ACHN (cell line): ENCODE measurements around the gene KCND3.

ENCODE experiments used
- DNase-seq: peaks from one replicate; pipeline ENCODE4 v3.0.0-alpha.2; 2015
- in situ Hi-C: cut with HindIII; loops from 2 replicates; pipeline ENCODE4 v1.10.0; 2017; ENCODE audit warnings: low sequenced_read_pairs, low pct_ligation_motif_present, low pct_unique_long_range_greater_than_20kb

The KCND3 gene

GRCh38 chr1:111837393-111837792 lies 152.1 kb downstream of the KCND3 start:
- no peak for DNase-seq
- in situ Hi-C loops: no loop called here

- in situ Hi-C loops: no loop called here
- DNase-seq: no peak
These were observed 153.4 kb downstream of the KCND3 start for GRCh38 chr1:111836111-111836510.

- no peak for DNase-seq
- in situ Hi-C loops: no loop called here
These were observed 154.0 kb downstream of the KCND3 start for GRCh38 chr1:111835514-111835913.

- in situ Hi-C loops: no loop called here
- DNase-seq: no peak
These were observed 154.5 kb downstream of the KCND3 start for GRCh38 chr1:111834956-111835355.

GRCh38 chr1:111833334-111833733 lies 156.1 kb downstream of the KCND3 start:
- no peak for DNase-seq
- in situ Hi-C loops: no loop called here

GRCh38 chr1:111832521-111833155 lies 156.8 kb downstream of the KCND3 start:
- no peak for DNase-seq
- in situ Hi-C loops: no loop called here

- no peak for DNase-seq
- in situ Hi-C loops: no loop called here
These were observed 158.3 kb downstream of the KCND3 start for GRCh38 chr1:111831153-111831552.

- DNase-seq: no peak
- in situ Hi-C loops: no loop called here
These were observed 161.5 kb downstream of the KCND3 start for GRCh38 chr1:111827946-111828345.

- in situ Hi-C loops: no loop called here
- no peak for DNase-seq
These were observed 163.2 kb downstream of the KCND3 start for GRCh38 chr1:111826278-111826677.

GRCh38 chr1:111825217-111825616 lies 164.3 kb downstream of the KCND3 start:
- no peak for DNase-seq
- in situ Hi-C loops: no loop called here

GRCh38 chr1:111822138-111822537 lies 167.3 kb downstream of the KCND3 start:
- in situ Hi-C loops: no loop called here
- DNase-seq: no peak

- no peak for DNase-seq
These were observed 168.2 kb downstream of the KCND3 start for GRCh38 chr1:111821121-111821745.

GRCh38 chr1:111819566-111820263 lies 169.8 kb downstream of the KCND3 start:
- no peak for DNase-seq
- in situ Hi-C loops: no loop called here

More at GRCh38 chr1:111821121-111821745, 168.2 kb downstream of the KCND3 start:
- in situ Hi-C loops: no loop called here

- no peak for DNase-seq
These were observed 170.9 kb downstream of the KCND3 start for GRCh38 chr1:111818546-111818945.

GRCh38 chr1:111818081-111818480 lies 171.4 kb downstream of the KCND3 start:
- in situ Hi-C loops: no loop called here

More at GRCh38 chr1:111818546-111818945, 170.9 kb downstream of the KCND3 start:
- in situ Hi-C loops: no loop called here

GRCh38 chr1:111814642-111815041 lies 174.8 kb downstream of the KCND3 start:
- DNase-seq: no peak
- in situ Hi-C loops: no loop called here

More at GRCh38 chr1:111818081-111818480, 171.4 kb downstream of the KCND3 start:
- no peak for DNase-seq

- no peak for DNase-seq
These were observed 175.2 kb downstream of the KCND3 start for GRCh38 chr1:111814305-111814628.

GRCh38 chr1:111813440-111814304 lies 175.8 kb downstream of the KCND3 start:
- in situ Hi-C loops: no loop called here
- DNase-seq: no peak

More at GRCh38 chr1:111814305-111814628, 175.2 kb downstream of the KCND3 start:
- in situ Hi-C loops: no loop called here

- in situ Hi-C loops: no loop called here
These were observed 177.2 kb downstream of the KCND3 start for GRCh38 chr1:111812306-111812705.

More at GRCh38 chr1:111812306-111812705, 177.2 kb downstream of the KCND3 start:
- DNase-seq: no peak
